T-helper 17 cell (primary cell): Measurements from ENCODE around the gene TMEM234. TPM values are rescaled to one million over a fixed set of nuclear protein-coding genes. Genes with fewer than 3 reads are reported as not detected.

Source experiments
- ATAC-seq: fragments of 150-1000 bp; cut with Tn5 transposase; 2 replicates; pipeline ENCODE4 v1.10.0; 2021; ENCODE audit warnings: mild to moderate bottlenecking, moderate library complexity
- DNase-seq, 3 donors: peaks; one replicate each; pipeline versions ENCODE4 v3.0.0 to v3.0.0-alpha.2; 2020 to 2021
- H3K9me3 ChIP-seq: one replicate; pipeline ENCODE4 v1.7.0; 2013; ENCODE audit warnings: low read length, mild to moderate bottlenecking; ENCODE audit not compliant: control insufficient read depth, poor library complexity, severe bottlenecking
- H3K27ac Mint-ChIP-seq: one replicate; pipeline ENCODE4 v1.8.0; 2022; ENCODE audit warnings: mild to moderate bottlenecking, moderate library complexity, mixed read lengths
- H3K27me3 Mint-ChIP-seq: one replicate; pipeline ENCODE4 v1.8.0; 2022; ENCODE audit warnings: mixed read lengths
- H3K36me3 Mint-ChIP-seq: one replicate; pipeline ENCODE4 v1.8.0; 2022; ENCODE audit warnings: low read depth, mixed read lengths
- H3K4me1 Mint-ChIP-seq: one replicate; pipeline ENCODE4 v1.8.0; 2022; ENCODE audit warnings: mild to moderate bottlenecking, mixed read lengths
- H3K4me3 Mint-ChIP-seq: one replicate; pipeline ENCODE4 v1.8.0; 2022; ENCODE audit warnings: mild to moderate bottlenecking, moderate library complexity, mixed read lengths
- total RNA-seq, 4 donors: library from RNA in 2 of 4; stranded (reverse) in 2 of 4; gene quantifications; one replicate each; pipeline ENCODE4 v1.2.3 and lab custom pipeline; 2022 to 2026

Gene TMEM234
- total RNA-seq, 2 donors from 2014 or later = 13.1 to 18.8 TPM

GRCh38 chr1:32201011-32201855 is 20.9 kb downstream of the TMEM234 start:
- Mint-ChIP-seq H3K27me3 (no peaks in the 10 kb centered on the region), H3K4me3 (peak overlapping the region; percentile 92), H3K36me3 (no peaks in the 10 kb centered on the region), H3K27ac (peak overlapping the region; percentile 98), H3K4me1 (peaks cover 50% of the 10 kb centered on the region)
- DNase-seq = peak; percentile 58 to 75 (median 59)
- ATAC-seq = peak; percentile 84
- H3K9me3 ChIP-seq = no peaks in the 10 kb centered on the region

GRCh38 chr1:32200226-32201010 is 21.7 kb downstream of the TMEM234 start, which contains the start of gene CCDC28B:
Gene CCDC28B (plus strand): TSS chr1:32200595. CDS start chr1:32201936, 1,341 bp downstream.
- ATAC-seq (peak; percentile 40), DNase-seq (peak; percentile 32 to 38 (median 37))
- Mint-ChIP-seq H3K27me3 (no peaks in the 10 kb centered on the region), H3K4me1 (peaks cover 46% of the 10 kb centered on the region), H3K27ac (peak within 1 kb of the TSS; percentile 98), H3K36me3 (no peaks in the 10 kb centered on the region), H3K4me3 (peak within 1 kb of the TSS; percentile 92)
- no peaks in the 10 kb centered on the region for H3K9me3 ChIP-seq

- Mint-ChIP-seq H3K27me3 (no peaks in the 10 kb centered on the region), H3K27ac (peak overlapping the region; percentile 98), H3K36me3 (no peaks in the 10 kb centered on the region), H3K4me1 (peaks cover 47% of the 10 kb centered on the region), H3K4me3 (peak overlapping the region; percentile 92)
- ATAC-seq = no peak
- H3K9me3 ChIP-seq = no peaks in the 10 kb centered on the region
- no peak for DNase-seq
Measured at GRCh38 chr1:32199717-32200072, 22.5 kb downstream of the TMEM234 start.

GRCh38 chr1:32199043-32199716 is 23.0 kb downstream of the TMEM234 start:
- no peaks in the 10 kb centered on the region for H3K36me3 Mint-ChIP-seq
- peaks cover 48% of the 10 kb centered on the region for H3K4me1 Mint-ChIP-seq
- H3K4me3 Mint-ChIP-seq = peak overlapping the region; percentile 5

GRCh38 chr1:32198237-32199042 is 23.7 kb downstream of the TMEM234 start:
- Mint-ChIP-seq H3K4me3 (no peak overlapping the region), H3K27me3 (no peaks in the 10 kb centered on the region), H3K36me3 (peaks cover 2% of the 10 kb centered on the region), H3K4me1 (peaks cover 48% of the 10 kb centered on the region), H3K27ac (peak overlapping the region; percentile 87)
- DNase-seq (no peak), ATAC-seq (no peak)
- H3K9me3 ChIP-seq = no peaks in the 10 kb centered on the region

More at GRCh38 chr1:32199043-32199716, 23.0 kb downstream of the TMEM234 start:
- no peaks in the 10 kb centered on the region for H3K9me3 ChIP-seq
- no peak for ATAC-seq
- DNase-seq = no peak
- peak overlapping the region; percentile 87 for H3K27ac Mint-ChIP-seq
- no peaks in the 10 kb centered on the region for H3K27me3 Mint-ChIP-seq

GRCh38 chr1:32197837-32198236 is 24.3 kb downstream of the TMEM234 start:
- peaks cover 4% of the 10 kb centered on the region for H3K36me3 Mint-ChIP-seq
- H3K27ac Mint-ChIP-seq = peak overlapping the region; percentile 87
- peaks cover 46% of the 10 kb centered on the region for H3K4me1 Mint-ChIP-seq
- DNase-seq (no peak), ATAC-seq (no peak)
- no peaks in the 10 kb centered on the region for H3K27me3 Mint-ChIP-seq
- no peaks in the 10 kb centered on the region for H3K9me3 ChIP-seq
- no peak overlapping the region for H3K4me3 Mint-ChIP-seq

- Mint-ChIP-seq H3K4me1 (peaks cover 44% of the 10 kb centered on the region), H3K4me3 (peak overlapping the region; percentile 76), H3K27ac (peak overlapping the region; percentile 68), H3K27me3 (no peaks in the 10 kb centered on the region), H3K36me3 (peaks cover 5% of the 10 kb centered on the region)
- no peak for ATAC-seq
- H3K9me3 ChIP-seq = no peaks in the 10 kb centered on the region
- no peak for DNase-seq
Measured at GRCh38 chr1:32197074-32197473, 25.1 kb downstream of the TMEM234 start.

GRCh38 chr1:32195972-32196823 is 26.0 kb downstream of the TMEM234 start:
- H3K4me3 Mint-ChIP-seq = peak overlapping the region; percentile 82
- ATAC-seq = peak; percentile 31
- no peak for DNase-seq
- H3K9me3 ChIP-seq = no peaks in the 10 kb centered on the region
- peaks cover 8% of the 10 kb centered on the region for H3K36me3 Mint-ChIP-seq
- peak overlapping the region; percentile 68 for H3K27ac Mint-ChIP-seq
- H3K27me3 Mint-ChIP-seq = no peaks in the 10 kb centered on the region
- peaks cover 38% of the 10 kb centered on the region for H3K4me1 Mint-ChIP-seq

GRCh38 chr1:32195531-32195930 is 26.6 kb downstream of the TMEM234 start:
- DNase-seq (no peak), ATAC-seq (no peak)
- H3K4me3 Mint-ChIP-seq = peak overlapping the region; percentile 15
- H3K4me1 Mint-ChIP-seq = peaks cover 38% of the 10 kb centered on the region
- no peaks in the 10 kb centered on the region for H3K27me3 Mint-ChIP-seq
- H3K36me3 Mint-ChIP-seq = peaks cover 8% of the 10 kb centered on the region
- H3K27ac Mint-ChIP-seq = peak overlapping the region; percentile 68
- no peaks in the 10 kb centered on the region for H3K9me3 ChIP-seq

GRCh38 chr1:32194984-32195383 is 27.2 kb downstream of the TMEM234 start:
- no peaks in the 10 kb centered on the region for H3K9me3 ChIP-seq
- ATAC-seq = no peak
- peaks cover 33% of the 10 kb centered on the region for H3K4me1 Mint-ChIP-seq
- peak overlapping the region; percentile 56 for H3K4me3 Mint-ChIP-seq
- H3K27ac Mint-ChIP-seq = no peak overlapping the region
- no peak for DNase-seq
- peaks cover 8% of the 10 kb centered on the region for H3K36me3 Mint-ChIP-seq
- no peaks in the 10 kb centered on the region for H3K27me3 Mint-ChIP-seq

GRCh38 chr1:32192220-32192948 is 29.8 kb downstream of the TMEM234 start:
- no peak for DNase-seq

More at GRCh38 chr1:32192220-32192948, 29.8 kb downstream of the TMEM234 start:
- ATAC-seq = no peak
- Mint-ChIP-seq H3K4me3 (no peak overlapping the region), H3K27ac (no peak overlapping the region), H3K4me1 (peaks cover 23% of the 10 kb centered on the region), H3K36me3 (peaks cover 8% of the 10 kb centered on the region), H3K27me3 (no peaks in the 10 kb centered on the region)
- no peaks in the 10 kb centered on the region for H3K9me3 ChIP-seq
